ENCODE results near the gene COX5B. TPM values are rescaled to one million over a fixed set of nuclear protein-coding genes. Genes with fewer than 3 reads are reported as not detected.

The COX5B gene
- total RNA-seq, 1 donor from 2014 or later, result 142 TPM

- TF ChIP-seq CTCF (conservative IDR thresholded peaks at IDR 0.05), result no peak
- peaks cover 31% of the 10 kb centered on the region for H3K36me3 Mint-ChIP-seq (ENCODE audit: low read depth)
- DNase-seq (ENCODE audit: low read depth, low spot score), result no peak
Observed at GRCh38 chr2:97654309-97654708, 8.4 kb downstream of the COX5B start.

GRCh38 chr2:97654791-97655190, 8.9 kb downstream of the COX5B start:
- Mint-ChIP-seq H3K9me3 (peaks cover 9% of the 10 kb centered on the region), H3K27me3 (ENCODE audit: low read depth) (no peaks in the 10 kb centered on the region), H3K4me1 (no peaks in the 10 kb centered on the region), H3K36me3 (ENCODE audit: low read depth) (peaks cover 29% of the 10 kb centered on the region), H3K27ac (ENCODE audit: unreplicated experiment) (no peak overlapping the region), H3K4me3 (no peak overlapping the region)
- no peak for TF ChIP-seq CTCF (conservative IDR thresholded peaks at IDR 0.05)
- DNase-seq (ENCODE audit: low read depth, low spot score), result no peak

More at GRCh38 chr2:97654309-97654708, 8.4 kb downstream of the COX5B start:
- Mint-ChIP-seq H3K9me3 (peaks cover 9% of the 10 kb centered on the region), H3K4me3 (no peak overlapping the region), H3K27ac (ENCODE audit: unreplicated experiment) (no peak overlapping the region), H3K27me3 (ENCODE audit: low read depth) (no peaks in the 10 kb centered on the region), H3K4me1 (no peaks in the 10 kb centered on the region)

GRCh38 chr2:97656129-97656755, 10.4 kb downstream of the COX5B start:
- peaks cover 28% of the 10 kb centered on the region for H3K36me3 Mint-ChIP-seq (ENCODE audit: low read depth)
- H3K4me3 Mint-ChIP-seq, result no peak overlapping the region
- TF ChIP-seq CTCF (conservative IDR thresholded peaks at IDR 0.05), result no peak
- peaks cover 9% of the 10 kb centered on the region for H3K9me3 Mint-ChIP-seq
- H3K4me1 Mint-ChIP-seq, result peaks cover 3% of the 10 kb centered on the region
- H3K27ac Mint-ChIP-seq (ENCODE audit: unreplicated experiment), result no peak overlapping the region
- no peaks in the 10 kb centered on the region for H3K27me3 Mint-ChIP-seq (ENCODE audit: low read depth)
- DNase-seq (ENCODE audit: low read depth, low spot score), result no peak

- peaks cover 9% of the 10 kb centered on the region for H3K9me3 Mint-ChIP-seq
- peaks cover 28% of the 10 kb centered on the region for H3K36me3 Mint-ChIP-seq (ENCODE audit: low read depth)
- no peak overlapping the region for H3K27ac Mint-ChIP-seq (ENCODE audit: unreplicated experiment)
- peaks cover 11% of the 10 kb centered on the region for H3K4me1 Mint-ChIP-seq
- no peak overlapping the region for H3K4me3 Mint-ChIP-seq
- H3K27me3 Mint-ChIP-seq (ENCODE audit: low read depth), result no peaks in the 10 kb centered on the region
- TF ChIP-seq CTCF (conservative IDR thresholded peaks at IDR 0.05), result no peak
- no peak for DNase-seq (ENCODE audit: low read depth, low spot score)
Observed at GRCh38 chr2:97656905-97657587, 11.2 kb downstream of the COX5B start.

- Mint-ChIP-seq H3K27me3 (ENCODE audit: low read depth) (no peaks in the 10 kb centered on the region), H3K36me3 (ENCODE audit: low read depth) (peaks cover 28% of the 10 kb centered on the region), H3K27ac (ENCODE audit: unreplicated experiment) (peak overlapping the region; percentile 27), H3K4me1 (peaks cover 22% of the 10 kb centered on the region), H3K4me3 (peak overlapping the region; percentile 19), H3K9me3 (peaks cover 9% of the 10 kb centered on the region)
- no peak for DNase-seq (ENCODE audit: low read depth, low spot score)
- TF ChIP-seq CTCF (conservative IDR thresholded peaks at IDR 0.05), result no peak
Observed at GRCh38 chr2:97657986-97658690, 12.3 kb downstream of the COX5B start.

Data from neural crest cell (in vitro differentiated cells).